MCF 10A (cell line): ENCODE results near the gene SCO1. TPM values are rescaled to one million over a fixed set of nuclear protein-coding genes. Genes with fewer than 3 reads are reported as not detected.
A peak's percentile ranks its signal among the peaks of the same experiment; 100 is the strongest.

Experiments used
- BruUV-seq: library from RNA; stranded (reverse); fragments of 400-500 nt; replicated peaks from 2 replicates; lab custom pipeline; 2021; lab: Mats Ljungman, UMichigan
- CTCF ChIA-PET: fragments of 300-600 bp; sonication (Branson Sonifier 250); formaldehyde crosslinking; extraction: SDS; loops from one replicate; lab custom pipeline; 2021; ENCODE audit warnings: antibody characterized with exemption, inconsistent platforms; lab: Yijun Ruan, JAX
- POLR2A ChIA-PET: fragments of 300-600, 350-650 bp; sonication (Branson Sonifier 250); formaldehyde crosslinking; extraction: SDS; loops from one replicate; lab custom pipeline; 2020; ENCODE audit warnings: antibody characterized with exemption, inconsistent platforms; lab: Yijun Ruan, JAX
- DNase-seq: peaks from one replicate; pipeline ENCODE4 v3.0.0-alpha.2; 2018; ENCODE audit not compliant: unreplicated experiment
- H3K27ac Mint-ChIP-seq: one replicate; pipeline ENCODE4 v1.8.0; 2022; ENCODE audit warnings: mild to moderate bottlenecking, low read depth, mixed read lengths; ENCODE audit not compliant: unreplicated experiment
- H3K27me3 Mint-ChIP-seq: one replicate; pipeline ENCODE4 v1.8.0; 2022; ENCODE audit warnings: mixed read lengths; ENCODE audit not compliant: insufficient read depth, unreplicated experiment
- H3K36me3 Mint-ChIP-seq: one replicate; pipeline ENCODE4 v1.8.0; 2022; ENCODE audit warnings: mild to moderate bottlenecking, moderate library complexity, mixed read lengths; ENCODE audit not compliant: insufficient read depth, unreplicated experiment
- H3K4me1 Mint-ChIP-seq: one replicate; pipeline ENCODE4 v1.8.0; 2022; ENCODE audit warnings: mixed read lengths; ENCODE audit not compliant: insufficient read depth, unreplicated experiment
- H3K4me3 Mint-ChIP-seq: one replicate; pipeline ENCODE4 v1.8.0; 2022; ENCODE audit warnings: mild to moderate bottlenecking, moderate library complexity, mixed read lengths; ENCODE audit not compliant: unreplicated experiment
- H3K9me3 Mint-ChIP-seq: one replicate; pipeline ENCODE4 v1.8.0; 2022; ENCODE audit warnings: mixed read lengths; ENCODE audit not compliant: unreplicated experiment
- CTCF ChIP-seq: fragments of 200-600 bp; IDR thresholded peaks from one replicate; pipeline ENCODE4 v1.8.0; 2022; ENCODE audit warnings: antibody characterized with exemption, mild to moderate bottlenecking; ENCODE audit not compliant: unreplicated experiment
- intact Hi-C: fragments of 100-400 bp; cut with micrococcal nuclease; formaldehyde crosslinking; loops from 2 replicates; pipeline ENCODE4 v1.14.1; 2022
- total RNA-seq: library from RNA; stranded (reverse); gene quantifications from 2 replicates; pipeline ENCODE4 v1.2.3, GENCODE V29; 2022

SCO1 gene
- total RNA-seq, 1 experiment from 2014 or later = 55.8 TPM

GRCh38 chr17:10743316-10744009 is 46.1 kb upstream of the SCO1 start:
- intact Hi-C loops = no loop called here
- ChIA-PET POLR2A (no interaction called here), CTCF (interaction anchor here (1.9 to 2.6 kb wide), 2 partner anchors 101 to 401 kb away, joined by 9 to 13 read pairs; no protein-coding TSS in a partner anchor)
- no peak overlapping the region for H3K4me3 Mint-ChIP-seq
- no peak for TF ChIP-seq CTCF
- no TSS peak for BruUV-seq
- peaks cover 5% of the 10 kb centered on the region for H3K4me1 Mint-ChIP-seq
- H3K27ac Mint-ChIP-seq = no peak overlapping the region
- DNase-seq = peak; percentile 40
- H3K27me3 Mint-ChIP-seq = peaks cover 77% of the 10 kb centered on the region
- H3K36me3 Mint-ChIP-seq = no peaks in the 10 kb centered on the region
- no peaks in the 10 kb centered on the region for H3K9me3 Mint-ChIP-seq

DNA sequence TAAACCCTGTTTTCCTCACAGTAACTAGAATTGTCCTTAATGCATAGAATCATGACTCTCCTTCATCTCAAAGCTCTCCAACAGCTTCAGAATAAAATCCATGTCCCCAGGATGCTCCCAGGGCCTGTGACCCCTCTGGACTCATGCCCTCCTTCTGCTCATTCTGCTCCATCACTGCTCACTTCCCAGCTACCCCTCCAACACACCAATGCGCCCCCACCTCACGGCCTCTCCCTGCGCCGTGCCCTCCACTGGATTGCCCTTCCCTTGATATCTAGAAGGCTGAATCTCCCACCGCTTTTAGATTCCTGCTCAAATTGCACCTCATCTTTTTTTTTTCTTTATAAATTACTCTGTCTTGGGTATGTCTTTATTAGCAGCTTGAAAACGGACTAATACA is 45.1 kb upstream of the SCO1 start:
- POLR2A ChIA-PET = no interaction called here
- no peak for TF ChIP-seq CTCF
- no peak for DNase-seq

GRCh38 chr17:10741416-10742135 is 44.2 kb upstream of the SCO1 start:
- Mint-ChIP-seq H3K27ac (no peak overlapping the region), H3K9me3 (no peaks in the 10 kb centered on the region), H3K4me1 (peaks cover 10% of the 10 kb centered on the region), H3K27me3 (peaks cover 81% of the 10 kb centered on the region), H3K36me3 (no peaks in the 10 kb centered on the region), H3K4me3 (no peak overlapping the region)
- ChIA-PET CTCF (interaction anchor here (0.6 to 2.7 kb wide), 9 partner anchors 10 to 1197 kb away, joined by 3 to 13 read pairs (median 4); no protein-coding TSS in a partner anchor), POLR2A (interaction anchor here (0.7 kb wide), 1 partner anchor 7 kb away, joined by 4 read pairs; no protein-coding TSS in a partner anchor)
- TF ChIP-seq CTCF = no peak
- BruUV-seq = no TSS peak
- intact Hi-C loops = no loop called here
- DNase-seq = no peak

More for the DNA sequence above, 45.1 kb upstream of the SCO1 start:
- H3K4me3 Mint-ChIP-seq = no peak overlapping the region
- no peaks in the 10 kb centered on the region for H3K36me3 Mint-ChIP-seq
- CTCF ChIA-PET = interaction anchor here (0.7 to 2.7 kb wide), 7 partner anchors 11 to 1196 kb away, joined by 3 to 13 read pairs (median 5); no protein-coding TSS in a partner anchor
- H3K9me3 Mint-ChIP-seq = no peaks in the 10 kb centered on the region
- intact Hi-C loops = no loop called here
- no peak overlapping the region for H3K27ac Mint-ChIP-seq
- peaks cover 5% of the 10 kb centered on the region for H3K4me1 Mint-ChIP-seq
- peaks cover 78% of the 10 kb centered on the region for H3K27me3 Mint-ChIP-seq
- BruUV-seq = no TSS peak

- peaks cover 86% of the 10 kb centered on the region for H3K27me3 Mint-ChIP-seq
- no peaks in the 10 kb centered on the region for H3K9me3 Mint-ChIP-seq
- H3K4me1 Mint-ChIP-seq = peaks cover 10% of the 10 kb centered on the region
- intact Hi-C loops = loop anchor here (5.0 to 10.0 kb wide), 2 partner anchors 403 to 1245 kb away; no protein-coding TSS in a partner anchor
- POLR2A ChIA-PET = interaction anchor here (0.7 kb wide), 1 partner anchor 1258 kb away, joined by 4 read pairs; the partner anchor contains the start of gene ZNF18
- H3K36me3 Mint-ChIP-seq = no peaks in the 10 kb centered on the region
- H3K4me3 Mint-ChIP-seq = no peak overlapping the region
- CTCF ChIA-PET = interaction anchor here (0.5 to 2.6 kb wide), 3 partner anchors 52 to 464 kb away, joined by 3 to 10 read pairs (median 3); no protein-coding TSS in a partner anchor
- no peak for DNase-seq
- no peak for TF ChIP-seq CTCF
- BruUV-seq = no TSS peak
- no peak overlapping the region for H3K27ac Mint-ChIP-seq
Measured at GRCh38 chr17:10739386-10739785, 42.1 kb upstream of the SCO1 start.
